Measurements from ENCODE around the gene KCNH1.

Gene KCNH1

DNA sequence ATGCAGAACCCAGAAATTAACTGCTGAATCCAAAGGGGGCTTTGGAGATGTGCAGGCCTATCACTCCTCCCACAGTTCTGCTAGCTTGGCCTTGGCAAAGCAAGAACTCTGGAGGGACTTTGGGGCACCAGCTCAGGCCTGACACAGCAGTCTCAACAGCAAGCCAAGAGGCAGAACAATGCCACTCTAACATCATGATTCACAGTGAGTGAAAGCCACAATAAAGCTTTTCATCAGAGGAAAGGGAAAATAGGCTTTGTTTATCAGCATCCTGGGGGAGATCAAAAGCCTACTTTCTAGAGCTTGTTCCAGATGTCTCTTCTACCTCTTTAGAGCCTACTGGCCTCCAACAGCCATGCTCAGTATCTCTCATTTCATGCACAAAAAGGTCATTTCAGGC, 283.4 kb downstream of the KCNH1 start:
- DNase-seq: no peak

DNA sequence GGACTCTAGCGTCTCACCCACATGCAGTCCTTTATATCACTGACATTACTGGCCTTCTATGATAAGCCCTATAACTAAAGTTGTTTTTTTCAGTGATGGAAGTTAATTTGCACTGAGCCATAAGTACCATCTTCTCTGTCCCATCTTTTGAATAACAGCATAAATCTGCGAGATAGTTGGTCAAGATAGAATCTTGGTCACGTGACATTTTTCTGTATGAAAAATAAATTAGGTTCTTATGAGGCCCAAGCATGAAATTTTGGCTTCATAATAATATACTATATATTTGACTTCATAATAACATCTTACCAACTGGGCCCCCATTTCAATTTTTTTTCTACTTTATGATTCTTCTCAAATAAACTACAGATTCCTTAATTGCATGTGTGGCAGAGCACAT, 285.5 kb downstream of the KCNH1 start:
- no peak for DNase-seq

DNA sequence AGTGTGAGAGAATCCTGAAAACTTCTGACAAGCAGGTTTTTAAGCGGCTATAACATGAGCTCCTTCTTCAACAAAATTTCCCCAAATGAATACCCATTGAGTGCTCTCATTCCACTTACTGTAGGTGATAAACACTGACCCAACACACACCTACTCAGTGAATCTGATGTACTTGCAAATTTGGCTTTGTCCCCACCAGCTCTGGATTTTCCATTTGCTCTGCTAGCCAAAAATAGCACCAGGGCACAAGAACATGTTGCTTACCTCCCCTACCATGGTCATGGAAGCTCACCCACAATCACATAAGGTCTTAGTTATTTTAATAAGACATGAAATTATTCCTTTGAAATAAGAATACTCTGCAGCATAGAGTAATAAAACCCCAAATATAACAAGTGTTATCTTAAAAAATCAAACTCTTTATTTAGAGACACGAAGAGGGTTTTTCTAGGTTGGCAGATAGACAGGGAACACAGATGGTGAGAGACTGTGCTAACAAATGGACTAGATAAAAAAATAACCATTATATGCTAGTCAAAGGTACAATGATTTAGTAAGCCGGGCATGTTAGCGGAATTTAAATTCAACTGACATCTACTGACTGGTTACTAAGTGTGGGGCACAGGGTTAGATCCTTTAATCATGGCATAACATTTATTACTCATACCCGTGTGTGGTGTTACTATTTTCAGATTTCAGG, 291.9 kb downstream of the KCNH1 start:
- DNase-seq: no peak

DNA sequence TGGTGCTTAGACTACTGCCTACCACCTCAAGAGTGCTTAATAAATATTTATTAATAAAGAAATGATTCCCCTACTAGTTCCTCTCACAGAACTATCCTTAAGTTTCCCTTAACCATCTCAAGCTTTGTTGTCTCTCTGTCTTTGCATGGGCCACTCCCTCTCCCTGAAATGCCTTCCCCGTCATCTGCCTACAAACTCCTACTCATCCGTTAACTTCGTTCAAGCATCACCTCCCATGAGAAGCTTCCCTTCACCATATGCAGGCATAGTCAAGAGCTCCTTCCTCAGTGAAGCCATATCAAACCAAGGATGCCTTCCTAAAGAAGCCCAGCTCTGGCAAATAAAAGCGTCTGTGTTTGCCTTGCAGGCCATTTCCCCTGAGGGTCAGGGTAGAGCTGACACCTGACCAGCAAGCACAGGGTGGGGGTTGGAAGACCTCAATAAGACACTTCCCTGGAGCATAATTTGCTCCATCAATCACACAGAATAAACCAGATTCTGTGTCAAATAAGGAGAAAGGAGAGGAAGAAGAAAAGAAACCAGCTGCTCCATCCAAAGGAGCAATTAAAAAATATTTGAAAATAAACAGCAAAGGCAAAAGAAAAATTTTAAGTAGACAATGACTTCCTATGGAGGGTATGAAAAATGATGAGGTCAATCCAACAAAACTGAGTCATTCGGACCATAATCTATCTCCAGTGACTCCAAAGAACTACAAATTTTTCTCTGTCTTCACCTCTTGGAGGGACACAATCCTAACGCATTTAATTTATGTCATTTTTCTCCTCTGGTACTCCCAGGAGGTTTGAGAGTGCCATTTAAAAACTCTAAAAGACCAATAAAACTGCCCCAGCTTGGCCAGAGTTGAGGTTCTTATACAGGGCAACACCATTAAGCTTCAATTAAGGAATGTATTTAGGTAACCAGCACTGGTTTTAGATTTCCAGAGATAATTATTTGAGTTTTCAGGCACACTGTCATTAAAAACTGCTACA, 303.6 kb downstream of the KCNH1 start:
- peak; percentile 52 for DNase-seq

DNA sequence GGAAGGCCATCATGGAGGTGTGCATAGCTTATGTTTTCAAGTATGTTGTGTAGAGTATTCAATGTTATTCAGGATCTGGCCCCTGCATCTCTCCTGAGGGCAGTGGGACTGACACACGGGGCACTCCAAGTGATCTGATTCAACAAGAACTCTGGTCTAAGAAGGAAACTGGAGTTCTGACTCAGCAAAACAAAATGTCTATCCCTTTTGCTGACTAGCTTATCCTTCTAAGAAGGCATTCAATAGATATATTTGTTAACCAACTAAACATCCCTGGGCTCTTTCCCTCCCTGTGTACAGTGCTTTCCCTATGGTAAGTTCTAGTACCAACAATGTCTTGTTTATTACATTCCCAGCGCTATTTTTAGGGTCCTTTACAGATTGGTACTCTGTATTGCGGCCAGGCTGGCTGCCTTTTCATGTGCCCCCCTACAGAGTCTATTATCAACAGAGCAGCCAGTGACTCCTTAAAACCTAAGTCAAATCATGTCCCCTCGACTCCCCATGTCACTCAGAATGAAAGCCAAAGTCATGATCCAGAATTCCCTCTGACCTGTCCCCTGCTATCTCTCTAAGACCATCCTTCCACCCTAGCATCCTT, 304.9 kb downstream of the KCNH1 start:
- no peak for DNase-seq

DNA sequence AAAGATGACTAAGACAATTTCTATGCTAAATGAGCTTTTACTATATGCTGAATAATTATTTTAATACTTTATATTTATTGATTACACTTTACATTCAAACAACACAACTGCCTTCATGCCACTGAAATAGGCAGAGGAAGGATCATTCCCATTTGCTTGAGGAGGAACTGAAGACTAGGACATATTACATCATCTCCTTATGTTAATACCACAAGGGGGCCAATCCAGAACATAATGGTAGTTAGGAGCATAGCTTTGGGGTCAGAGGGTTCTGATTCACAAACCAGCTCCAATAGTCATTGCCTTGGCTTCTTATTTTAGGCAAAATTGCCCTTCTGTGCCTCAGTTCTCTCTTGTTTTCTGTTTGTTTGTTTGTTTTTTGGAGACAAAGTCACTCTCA, 306.5 kb downstream of the KCNH1 start:
- no peak for DNase-seq

DNA sequence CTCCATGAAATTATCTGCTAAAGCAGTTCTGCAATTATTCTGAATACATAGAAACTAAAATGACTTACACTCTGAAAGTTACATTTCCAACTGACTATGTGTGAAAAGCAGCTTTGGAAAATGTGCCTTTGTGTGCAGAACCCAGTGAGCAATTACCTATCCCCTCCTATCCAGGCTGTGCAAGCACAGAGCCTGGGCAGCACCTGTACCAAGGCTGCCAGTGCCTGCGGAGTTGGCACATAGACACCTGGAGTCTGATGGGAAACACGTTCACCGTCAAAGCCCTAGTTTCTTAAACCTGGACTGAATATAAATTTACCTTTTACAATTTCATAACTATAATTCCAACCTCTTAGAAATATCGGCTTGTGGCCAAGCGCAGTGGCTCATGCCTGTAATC, 307.3 kb downstream of the KCNH1 start:
- no peak for DNase-seq

DNA sequence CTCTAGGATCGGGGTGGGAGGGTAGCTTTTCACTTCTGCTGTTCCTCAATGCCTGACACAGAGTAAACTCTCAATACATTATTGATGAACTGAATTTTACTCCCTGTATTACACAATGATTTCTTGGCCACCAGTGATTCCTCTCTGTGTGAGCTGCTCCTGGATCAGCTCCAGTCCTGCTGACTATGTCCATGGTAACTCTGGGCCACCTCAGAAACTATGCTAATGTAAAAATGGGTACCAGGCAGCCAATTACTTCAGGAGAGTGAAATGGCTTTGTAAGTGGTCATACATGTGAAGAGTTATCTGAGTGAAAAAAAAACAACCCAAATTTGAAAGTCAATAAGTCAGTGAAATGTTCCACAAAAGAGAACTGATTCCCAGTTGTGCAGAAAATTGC, 311.0 kb downstream of the KCNH1 start:
- DNase-seq: no peak

DNA sequence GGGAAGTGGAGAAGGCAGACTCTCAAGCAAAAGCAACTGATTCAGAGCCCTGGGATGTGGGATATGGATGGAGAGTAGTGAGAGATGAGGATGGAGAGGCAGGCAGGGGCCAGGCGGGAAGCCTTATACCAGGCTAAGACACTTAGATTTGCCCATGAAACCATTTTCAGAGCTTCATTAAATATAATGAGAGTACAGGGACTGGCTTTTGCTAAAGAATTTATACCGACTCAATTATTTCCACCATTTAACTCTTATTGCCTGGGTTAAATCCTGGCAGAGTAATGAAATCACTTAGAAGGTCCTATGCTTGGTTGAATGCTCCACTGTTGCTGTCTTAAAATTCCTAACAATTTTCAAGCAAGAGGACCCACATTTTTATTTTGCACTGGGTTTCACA, 311.7 kb downstream of the KCNH1 start:
- DNase-seq: no peak

DNA sequence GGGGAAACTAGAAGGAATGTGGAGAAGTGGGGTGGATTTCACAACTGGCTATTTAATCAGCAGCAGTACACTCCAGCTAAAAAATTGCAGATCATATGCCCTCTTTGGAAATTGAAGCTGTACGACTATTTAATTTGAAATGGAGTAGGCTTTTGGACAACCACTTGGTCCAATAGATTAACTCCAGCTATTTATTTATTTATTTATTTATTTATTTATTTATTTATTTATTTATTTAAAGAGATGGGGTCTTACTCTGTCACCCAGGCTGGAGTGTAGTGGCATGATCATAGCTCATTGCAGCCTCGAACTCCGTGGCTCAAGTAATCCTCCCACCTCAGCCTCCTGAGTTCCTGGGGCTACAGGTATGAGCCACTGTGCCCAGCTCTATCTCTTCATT, 312.3 kb downstream of the KCNH1 start:
- DNase-seq: no peak

DNA sequence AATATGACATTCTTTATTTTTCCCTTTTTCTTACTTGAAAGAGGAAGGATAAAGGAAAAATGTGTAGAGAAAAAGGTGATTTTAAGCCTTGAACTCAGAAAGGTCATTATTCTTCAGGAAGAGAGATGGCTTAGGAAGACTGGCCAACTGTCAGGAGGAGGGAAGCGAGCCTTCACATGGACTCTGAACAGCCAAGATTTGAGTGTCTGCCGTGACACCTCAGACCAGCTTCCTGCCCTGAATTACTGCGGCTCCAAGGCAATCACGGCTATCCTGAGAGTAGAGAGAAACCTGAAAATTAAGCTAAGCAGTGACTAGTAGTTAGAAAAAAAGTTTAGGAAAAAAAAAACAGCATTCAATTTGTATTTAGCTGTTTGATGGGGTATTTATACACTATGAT, 314.7 kb downstream of the KCNH1 start:
- no peak for DNase-seq

DNA sequence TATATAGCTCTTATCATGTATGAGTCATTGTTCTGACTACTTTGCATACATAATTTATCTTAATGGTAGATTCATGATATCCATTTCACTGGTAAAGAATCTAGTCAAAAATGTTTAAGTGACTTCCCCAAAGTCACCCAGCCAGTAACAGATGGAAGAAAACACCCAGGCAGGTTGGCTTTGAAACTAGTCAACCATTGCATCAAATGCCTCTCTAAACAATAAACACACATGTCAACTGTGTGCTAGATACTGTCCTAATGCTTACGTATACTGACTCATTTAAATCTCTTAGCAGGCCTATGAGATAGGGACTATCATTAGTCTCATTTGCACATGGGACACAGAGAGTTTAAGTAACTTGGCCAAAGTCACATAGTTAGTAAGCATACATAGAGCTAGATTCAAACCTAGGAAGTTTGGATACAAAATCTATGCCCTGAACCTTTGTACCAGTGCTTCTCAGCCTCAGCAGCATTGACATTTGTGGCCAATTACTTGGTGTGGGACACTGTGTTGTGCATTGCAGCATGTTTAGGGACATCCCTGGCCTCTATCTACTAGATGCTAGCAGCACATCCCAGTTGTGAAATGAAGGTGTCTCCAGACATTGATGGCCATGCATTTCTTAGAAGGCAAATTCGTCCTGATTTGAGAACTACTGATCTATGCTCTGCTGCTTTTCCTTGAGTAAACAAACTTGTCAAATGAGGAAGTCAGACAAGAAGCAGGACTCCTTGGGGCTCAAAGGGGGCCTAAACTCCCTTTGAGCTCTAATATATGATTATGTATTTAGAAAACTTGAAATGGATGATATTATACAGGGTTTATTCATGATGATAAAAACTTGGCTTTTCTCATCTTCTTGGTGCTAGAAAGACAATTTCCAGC, 316.3 kb downstream of the KCNH1 start:
- DNase-seq: no peak

DNA sequence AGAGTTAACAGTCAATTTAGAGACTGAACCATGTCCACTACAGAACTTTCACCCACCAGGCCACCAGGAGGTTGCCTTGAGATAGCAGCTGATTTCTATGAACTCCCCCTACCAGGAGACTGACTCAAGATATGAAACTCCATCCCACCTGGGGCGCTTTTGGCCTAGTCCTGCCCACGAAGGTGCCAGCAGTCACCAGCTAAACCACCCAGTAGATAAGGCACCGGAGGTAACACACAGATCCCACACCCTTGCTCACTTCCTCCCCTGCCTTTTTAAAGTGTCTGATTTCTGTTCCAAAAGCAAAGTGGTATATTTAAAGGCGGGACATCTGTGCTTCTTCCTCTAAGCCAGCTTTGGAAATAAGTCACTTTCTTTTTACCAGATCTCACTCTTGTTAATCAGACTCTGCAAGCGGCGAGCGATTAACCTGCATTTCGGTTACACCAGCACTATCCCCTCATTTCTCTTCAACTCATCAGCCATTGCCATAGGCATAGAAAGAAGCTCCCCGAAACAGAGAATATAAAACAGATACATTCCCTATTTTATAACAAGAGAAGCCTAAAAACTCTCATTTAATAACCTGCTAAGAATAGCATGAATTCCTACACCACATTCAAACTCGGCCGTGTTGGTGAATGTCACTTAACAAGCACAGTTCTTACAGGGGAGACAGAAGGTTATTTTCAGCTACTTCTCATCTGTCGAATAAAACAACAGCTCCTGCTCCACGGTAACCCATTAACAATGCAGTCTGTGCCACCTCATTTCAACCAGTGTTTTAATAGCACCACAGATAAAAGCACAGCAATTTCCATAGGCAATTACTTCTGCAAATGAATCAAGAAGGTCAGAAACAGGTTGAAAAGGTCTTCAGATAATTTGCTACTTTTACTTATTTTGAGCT, 318.1 kb downstream of the KCNH1 start:
- peak; percentile 12 for DNase-seq

DNA sequence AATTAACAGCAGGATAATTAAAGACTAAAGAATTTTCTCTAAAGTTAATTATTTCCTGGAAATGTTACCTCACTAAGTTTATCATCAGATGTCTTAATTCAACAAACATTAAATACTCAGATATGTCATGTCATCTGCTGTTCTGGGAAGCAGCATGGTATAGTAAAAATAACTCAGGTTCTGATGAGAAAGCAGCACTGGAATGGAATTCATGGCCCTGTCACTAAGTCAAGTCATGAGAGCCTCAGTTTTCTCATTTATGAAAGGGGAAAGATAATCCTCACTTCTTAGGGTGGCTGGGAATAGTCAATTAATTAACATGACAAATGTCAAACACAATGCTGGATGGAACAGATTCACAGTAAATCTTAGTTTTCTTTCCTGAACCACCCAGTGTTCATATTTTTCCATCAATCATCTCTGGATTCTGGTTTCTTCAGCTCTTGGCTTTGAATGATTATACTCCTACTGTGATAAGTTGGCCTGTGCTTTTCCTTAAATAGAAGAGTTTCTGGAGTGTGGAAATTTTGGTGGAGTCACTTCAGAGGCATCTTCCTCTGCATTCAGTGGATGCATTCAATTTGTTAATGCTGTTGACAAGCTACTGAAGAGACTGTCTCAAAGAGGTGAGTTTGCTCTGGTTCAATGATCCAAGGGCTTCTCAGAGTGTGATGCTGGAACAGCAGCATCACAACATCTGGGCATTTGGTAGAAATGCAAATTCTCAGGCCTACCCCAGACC, 319.4 kb downstream of the KCNH1 start:
- DNase-seq: no peak

DNA sequence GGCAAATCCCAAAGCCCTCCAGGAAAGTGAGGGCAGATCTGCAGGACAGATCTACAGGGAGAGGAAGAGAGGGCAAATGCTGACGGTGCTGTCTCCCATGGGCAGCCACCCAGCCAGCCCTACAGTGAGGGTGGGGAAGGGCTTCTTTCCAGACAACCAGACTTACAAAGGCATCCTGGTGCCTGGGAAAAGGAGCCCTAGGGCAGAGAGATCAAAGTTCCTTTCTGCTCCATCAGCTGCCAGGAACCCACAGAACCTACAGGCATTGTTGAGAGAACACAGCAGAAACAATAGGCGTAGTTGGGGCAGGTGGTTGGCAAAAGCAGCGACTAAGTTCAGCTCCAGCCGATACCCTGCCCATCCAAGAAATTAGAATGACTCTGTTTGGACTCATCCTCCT, 332.4 kb downstream of the KCNH1 start:
- no peak for DNase-seq

DNA sequence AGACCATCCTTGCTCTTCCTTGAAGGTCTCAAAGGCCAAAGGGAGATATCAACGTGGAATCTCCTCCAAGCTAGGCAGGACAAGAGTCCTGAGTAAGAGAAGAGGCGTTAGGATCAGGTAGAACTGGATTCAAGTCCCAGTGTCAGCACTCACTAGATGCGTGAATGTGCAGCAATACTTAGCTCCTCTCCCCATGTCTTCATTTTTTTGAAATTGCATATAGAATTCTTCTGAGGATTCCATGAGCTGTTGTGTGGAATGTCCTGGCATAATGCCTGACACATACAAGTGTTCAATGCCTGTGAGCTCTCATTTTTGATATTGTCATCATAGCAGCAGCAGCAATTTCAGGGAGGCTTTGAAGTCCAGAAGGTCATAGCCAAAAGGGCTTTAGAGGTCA, 333.2 kb downstream of the KCNH1 start:
- DNase-seq: no peak

DNA sequence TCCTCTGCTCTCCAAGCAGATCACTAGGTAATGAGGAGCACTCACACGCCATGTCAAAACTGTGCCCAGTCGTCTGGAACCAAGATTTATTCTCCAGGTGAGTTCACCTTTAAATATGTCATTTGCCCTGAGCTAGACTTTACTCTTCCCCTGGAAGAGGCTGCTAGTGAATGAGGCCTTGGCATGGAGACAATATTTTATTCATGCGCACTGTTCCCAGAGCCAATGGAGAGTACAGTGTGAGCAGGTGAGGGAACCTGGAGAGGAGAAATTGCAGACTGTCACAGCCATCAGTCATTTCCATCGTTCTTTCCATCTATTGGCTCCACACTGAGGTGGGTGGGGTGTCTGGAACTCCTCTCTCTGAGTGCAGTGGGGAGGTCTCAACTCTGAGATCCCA, 333.6 kb downstream of the KCNH1 start:
- no peak for DNase-seq

DNA sequence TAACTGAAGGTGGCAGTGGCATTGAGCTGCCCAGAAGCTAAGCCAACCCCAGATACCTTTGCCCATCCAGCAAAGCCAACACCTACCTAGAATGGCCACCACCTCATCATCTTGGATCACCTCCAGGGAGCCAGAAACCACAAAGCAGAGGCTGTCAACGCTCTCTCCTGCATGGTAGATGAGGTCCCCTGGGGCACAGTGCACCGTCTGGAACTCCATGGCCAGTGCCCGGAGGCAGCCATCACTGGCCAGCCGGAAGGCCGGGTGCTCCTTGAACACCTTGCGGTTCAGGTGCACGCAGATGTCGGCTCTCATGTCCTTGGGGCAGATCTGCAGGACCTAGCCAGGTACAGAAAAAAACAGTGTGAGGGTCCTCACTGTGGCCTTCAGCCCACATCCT, 336.5 kb downstream of the KCNH1 start:
- no peak for DNase-seq

DNA sequence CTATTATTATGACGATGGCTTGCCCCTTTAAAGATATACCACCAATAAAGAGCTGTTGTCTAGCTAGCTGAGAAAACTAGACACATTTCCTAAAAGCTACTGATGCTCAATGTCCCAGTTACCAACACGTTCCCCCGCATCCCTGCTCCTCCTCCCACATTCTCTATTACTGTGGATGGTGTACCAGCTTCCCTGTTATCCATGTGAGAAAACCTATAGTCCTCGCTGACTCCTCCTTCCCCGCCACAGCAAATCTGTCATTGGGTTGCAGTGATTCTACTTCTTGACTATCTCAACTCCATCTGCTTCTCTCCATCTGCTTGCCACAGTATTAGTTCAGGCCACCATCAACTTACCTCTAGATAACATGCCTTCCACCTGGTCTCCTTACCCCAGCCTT, 337.5 kb downstream of the KCNH1 start:
- no peak for DNase-seq

DNA sequence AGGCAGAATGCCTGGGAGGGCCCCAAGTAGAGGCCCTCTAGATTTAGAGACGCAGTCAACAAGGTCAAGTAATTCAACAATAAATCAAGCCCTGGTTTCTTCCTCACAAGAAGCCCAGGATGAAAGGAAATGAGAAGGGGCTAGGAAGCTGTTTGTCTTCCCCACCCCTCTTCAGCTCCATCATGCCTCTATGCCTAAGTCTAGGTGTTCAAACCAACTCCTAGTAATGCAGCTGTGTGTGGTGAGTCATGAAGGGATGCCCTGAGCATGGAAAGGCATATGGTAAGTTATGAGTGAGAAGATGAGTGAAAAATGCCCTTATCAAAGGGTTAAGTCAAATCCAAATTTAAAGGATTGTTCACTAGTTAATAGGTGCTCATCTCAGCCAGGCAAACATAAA, 339.5 kb downstream of the KCNH1 start:
- no peak for DNase-seq

Measured in NCI-H1436 (cell line).